ENCODE measurements around the gene SCYL1. TPM values are rescaled to one million over a fixed set of nuclear protein-coding genes. Genes with fewer than 3 reads are reported as not detected.

The SCYL1 gene
- total RNA-seq, 1 donor from 2014 or later = 74.4 TPM

DNA sequence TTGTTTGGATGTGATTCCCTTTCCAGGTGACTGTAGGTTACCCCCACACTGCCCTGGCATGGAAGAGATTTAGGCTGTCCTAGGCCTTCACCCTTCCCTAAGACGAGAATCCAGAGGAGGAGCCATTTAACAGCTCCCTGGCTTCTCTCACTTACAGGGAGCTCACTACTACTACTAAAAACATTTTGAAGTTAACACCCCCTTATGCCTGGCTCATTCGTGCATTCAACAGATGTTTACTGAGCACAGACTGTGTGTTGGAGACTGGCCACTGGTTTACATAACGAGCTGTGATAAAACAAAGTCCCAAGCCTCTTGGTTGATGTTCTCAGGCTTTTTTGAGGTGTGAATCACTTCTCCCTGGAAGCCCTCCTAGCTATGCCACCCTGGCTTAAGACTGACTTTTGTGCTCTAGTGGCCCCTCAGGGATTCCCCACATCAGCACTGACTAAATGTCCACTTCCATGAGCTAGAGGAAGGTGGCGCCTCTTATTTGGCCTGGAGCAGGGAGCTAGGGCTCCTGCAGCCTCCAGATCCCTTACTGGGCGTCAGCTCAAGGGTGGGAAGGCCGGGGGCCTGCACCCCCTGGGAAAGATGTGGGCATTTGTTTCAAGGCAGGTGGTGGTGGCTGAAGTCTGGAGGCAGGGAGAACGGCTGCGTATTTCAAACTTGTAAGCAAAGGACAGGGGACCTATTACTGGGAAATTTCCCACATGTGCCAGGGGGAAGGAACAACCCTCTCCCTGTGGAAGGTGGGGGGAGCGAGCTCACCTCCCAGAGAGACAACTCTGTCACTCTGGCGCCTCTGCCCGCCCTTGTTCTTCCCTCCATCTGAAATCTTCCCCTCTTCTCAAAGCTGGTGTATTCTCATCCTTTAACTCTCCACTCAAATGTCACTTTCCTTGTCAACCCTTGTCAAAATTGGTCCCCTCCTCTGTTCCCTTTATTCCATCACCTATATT lies 45.4 kb upstream of the SCYL1 start:
- peaks cover 40% of the 10 kb centered on the region for H3K4me1 ChIP-seq
- no peaks in the 10 kb centered on the region for H3K36me3 ChIP-seq
- ATAC-seq (peak; percentile 2), DNase-seq (peak; percentile 45)
- H3K4me3 ChIP-seq = peak overlapping the region; percentile 73
- intact Hi-C loops (cut with DNase I) = no loop called here
- H3K27me3 ChIP-seq = no peaks in the 10 kb centered on the region
- peak overlapping the region; percentile 99 for H3K27ac ChIP-seq
- TF ChIP-seq, protein P1, sequence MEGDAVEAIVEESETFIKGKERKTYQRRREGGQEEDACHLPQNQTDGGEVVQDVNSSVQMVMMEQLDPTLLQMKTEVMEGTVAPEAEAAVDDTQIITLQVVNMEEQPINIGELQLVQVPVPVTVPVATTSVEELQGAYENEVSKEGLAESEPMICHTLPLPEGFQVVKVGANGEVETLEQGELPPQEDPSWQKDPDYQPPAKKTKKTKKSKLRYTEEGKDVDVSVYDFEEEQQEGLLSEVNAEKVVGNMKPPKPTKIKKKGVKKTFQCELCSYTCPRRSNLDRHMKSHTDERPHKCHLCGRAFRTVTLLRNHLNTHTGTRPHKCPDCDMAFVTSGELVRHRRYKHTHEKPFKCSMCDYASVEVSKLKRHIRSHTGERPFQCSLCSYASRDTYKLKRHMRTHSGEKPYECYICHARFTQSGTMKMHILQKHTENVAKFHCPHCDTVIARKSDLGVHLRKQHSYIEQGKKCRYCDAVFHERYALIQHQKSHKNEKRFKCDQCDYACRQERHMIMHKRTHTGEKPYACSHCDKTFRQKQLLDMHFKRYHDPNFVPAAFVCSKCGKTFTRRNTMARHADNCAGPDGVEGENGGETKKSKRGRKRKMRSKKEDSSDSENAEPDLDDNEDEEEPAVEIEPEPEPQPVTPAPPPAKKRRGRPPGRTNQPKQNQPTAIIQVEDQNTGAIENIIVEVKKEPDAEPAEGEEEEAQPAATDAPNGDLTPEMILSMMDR (IDR thresholded peaks at IDR 0.05) = peak; percentile 40
- H3K9me3 ChIP-seq = no peaks in the 10 kb centered on the region

DNA sequence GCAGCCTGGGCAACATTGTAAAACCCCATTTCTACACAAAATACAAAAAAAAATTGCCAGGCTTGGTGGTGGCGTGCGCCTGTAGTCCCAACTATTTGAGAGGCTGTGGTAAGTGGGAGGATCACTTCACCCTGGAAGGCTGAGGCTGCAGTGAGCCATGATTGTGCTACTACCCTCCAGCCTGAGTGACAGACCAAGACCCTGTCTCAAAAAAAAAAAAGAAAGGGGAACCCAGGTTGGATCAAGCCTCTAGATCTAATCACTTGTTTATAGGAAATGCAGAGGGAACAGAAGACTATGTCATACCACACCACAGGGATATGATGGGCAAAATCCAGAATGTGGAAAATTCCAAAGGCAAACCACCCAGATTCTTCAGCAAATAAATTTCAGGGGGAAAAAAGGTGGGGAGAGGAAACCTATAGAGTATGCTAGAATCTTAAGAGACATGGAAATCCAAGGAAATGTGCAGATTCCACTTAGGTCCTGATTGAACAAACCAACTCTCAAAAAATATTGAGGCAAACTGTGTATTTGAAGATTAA lies 42.5 kb upstream of the SCYL1 start:
- Histone ChIP-seq H3K36me3 (no peaks in the 10 kb centered on the region), H3K4me3 (no peak overlapping the region), H3K27ac (no peak overlapping the region), H3K27me3 (no peaks in the 10 kb centered on the region), H3K9me3 (no peaks in the 10 kb centered on the region), H3K4me1 (peaks cover 50% of the 10 kb centered on the region)
- DNase-seq (no peak), ATAC-seq (no peak)
- intact Hi-C loops (cut with DNase I) = no loop called here
- TF ChIP-seq, protein P1 (IDR thresholded peaks at IDR 0.05) = no peak

DNA sequence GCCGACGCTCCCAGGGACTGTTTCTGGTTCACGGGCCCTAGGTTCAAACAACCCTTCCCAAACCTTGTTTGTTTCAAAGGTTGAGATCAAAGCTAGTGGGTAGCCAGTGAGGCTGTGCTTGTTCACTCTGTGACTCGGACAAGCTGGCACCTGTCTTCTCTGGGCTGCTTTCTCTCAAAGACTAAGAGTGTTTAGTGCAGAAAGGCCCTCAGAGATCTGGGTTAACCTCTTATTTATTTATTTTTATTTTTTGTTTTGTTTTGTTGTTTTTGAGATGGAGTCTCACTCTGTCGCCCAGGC lies 39.0 kb upstream of the SCYL1 start:
- intact Hi-C loops (cut with DNase I) = no loop called here
- no peaks in the 10 kb centered on the region for H3K36me3 ChIP-seq
- H3K4me1 ChIP-seq = peaks cover 58% of the 10 kb centered on the region
- H3K9me3 ChIP-seq = no peaks in the 10 kb centered on the region
- peak overlapping the region; percentile 100 for H3K27ac ChIP-seq
- TF ChIP-seq, protein P1 (IDR thresholded peaks at IDR 0.05) = no peak
- no peak for DNase-seq
- no peak overlapping the region for H3K4me3 ChIP-seq
- ATAC-seq = no peak
- H3K27me3 ChIP-seq = no peaks in the 10 kb centered on the region

DNA sequence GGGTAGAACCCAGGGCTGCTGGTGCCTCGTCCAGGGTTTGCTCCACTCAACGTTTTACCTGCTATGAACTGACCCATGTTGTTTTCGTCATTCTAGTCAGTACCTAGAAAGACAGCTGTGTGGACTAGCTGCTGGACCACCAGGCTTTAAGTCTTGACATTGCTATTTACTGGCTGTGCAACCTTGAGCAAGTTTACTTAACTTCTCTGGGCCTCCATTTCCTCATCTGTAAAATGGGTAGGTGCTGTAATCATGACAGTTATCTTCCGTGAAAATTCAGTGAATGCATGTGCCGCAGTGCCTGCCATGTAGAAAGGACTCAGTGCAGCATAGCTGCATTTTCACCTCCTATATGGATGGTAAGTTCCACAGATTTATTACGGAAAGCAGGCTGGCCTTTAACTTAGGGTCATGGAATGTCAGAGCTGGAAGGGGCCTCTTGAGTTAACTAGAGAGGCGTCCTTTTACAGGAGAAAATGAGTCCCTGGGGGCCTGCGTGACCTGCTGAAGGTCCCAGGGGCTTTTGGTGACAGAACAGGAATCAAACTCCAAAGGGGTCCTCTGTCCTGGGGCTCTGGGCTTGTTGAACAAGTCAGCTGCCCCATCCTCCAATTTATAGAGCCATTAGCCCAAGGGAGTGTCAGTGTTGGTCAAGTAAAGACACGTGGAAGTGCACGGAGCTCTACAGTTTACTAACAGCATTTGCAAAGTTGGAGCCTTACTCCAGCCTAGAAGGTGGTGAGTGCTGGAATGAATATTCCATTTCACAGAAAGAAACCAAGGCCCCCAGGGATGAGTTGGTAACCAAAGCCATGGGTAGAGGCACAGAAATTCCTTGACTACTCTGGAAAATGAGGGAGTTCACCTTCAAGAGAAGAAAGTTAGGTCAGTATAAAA lies 38.1 kb upstream of the SCYL1 start:
- peak overlapping the region; percentile 100 for H3K27ac ChIP-seq
- H3K4me1 ChIP-seq = peaks cover 60% of the 10 kb centered on the region
- TF ChIP-seq, protein P1 (IDR thresholded peaks at IDR 0.05) = no peak
- no peak overlapping the region for H3K4me3 ChIP-seq
- no peak for ATAC-seq
- peak; percentile 38 for DNase-seq
- H3K9me3 ChIP-seq = no peaks in the 10 kb centered on the region
- no peaks in the 10 kb centered on the region for H3K27me3 ChIP-seq
- intact Hi-C loops (cut with DNase I) = no loop called here
- H3K36me3 ChIP-seq = no peaks in the 10 kb centered on the region

DNA sequence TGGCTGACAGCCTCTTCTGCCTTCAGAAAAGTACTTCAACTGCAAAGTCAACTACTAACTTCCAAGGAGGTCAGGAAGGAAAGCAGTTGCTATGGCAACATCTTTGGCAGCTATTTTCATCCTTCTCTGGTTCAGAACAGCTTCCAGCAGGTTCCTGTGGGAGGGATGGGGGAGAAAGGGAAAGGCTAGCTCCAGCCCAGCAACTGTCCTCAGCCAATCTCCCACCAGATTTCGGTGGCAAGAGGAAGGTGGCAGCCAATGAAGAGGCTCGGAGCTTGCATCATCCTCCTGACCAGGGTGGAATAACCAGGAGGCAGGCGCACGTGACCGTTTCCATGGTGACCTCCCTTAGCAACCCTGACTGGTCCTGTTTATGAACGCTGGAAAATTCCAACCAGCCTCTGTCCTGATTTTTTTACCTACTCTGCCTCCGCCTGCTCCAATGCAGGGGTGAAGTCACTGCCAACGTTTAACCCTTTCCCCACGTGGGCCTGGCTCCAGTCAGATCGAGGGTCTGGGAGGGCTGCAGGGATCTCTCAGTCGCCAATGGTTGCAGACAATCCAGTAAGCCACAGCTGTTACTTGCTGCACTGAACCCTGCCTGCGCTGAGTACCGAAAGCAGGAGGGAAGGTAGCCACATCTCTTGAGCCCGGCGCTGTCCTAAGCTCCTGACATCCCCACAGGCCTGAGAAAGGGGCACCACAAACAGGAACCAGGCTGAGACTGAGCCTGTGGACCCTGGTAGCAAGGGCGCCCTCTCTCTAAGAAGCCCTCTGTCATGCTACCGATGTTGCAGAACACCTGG lies 37.2 kb upstream of the SCYL1 start:
- H3K36me3 ChIP-seq = no peaks in the 10 kb centered on the region
- H3K27me3 ChIP-seq = no peaks in the 10 kb centered on the region
- no peaks in the 10 kb centered on the region for H3K9me3 ChIP-seq
- intact Hi-C loops (cut with DNase I) = no loop called here
- TF ChIP-seq, protein P1 (IDR thresholded peaks at IDR 0.05) = no peak
- peak overlapping the region; percentile 100 for H3K27ac ChIP-seq
- DNase-seq = peak; percentile 96
- H3K4me1 ChIP-seq = peaks cover 68% of the 10 kb centered on the region
- no peak overlapping the region for H3K4me3 ChIP-seq
- ATAC-seq = peak; percentile 92
